Spleen (tissue), 7 donors: ENCODE measurements around the gene CHRNA4.

ENCODE experiments used
- POLR2AphosphoS5 ChIP-seq, 3 donors: sonication (generic); formaldehyde crosslinking; IDR thresholded peaks; one replicate each; pipeline ENCODE4 v1.5.1; 2017; ENCODE audit warnings: antibody characterized with exemption in 3 of 3
- TF ChIP-seq, protein P1 (sequence below), 11 experiments: fragments of 200-600 bp in 7 of 11; fragments of 450-650 bp in 4 of 11; sonication (generic) in 4 of 11; IDR thresholded peaks in 8 of 11; conservative IDR thresholded peaks in 3 of 11; 1 replicate in 7 of 11; 2 replicates in 4 of 11; pipeline versions ENCODE4 v1.4.0 to v1.8.0; 2016 to 2021; ENCODE audit warnings: antibody characterized with exemption in 11 of 11, inconsistent platforms in 4 of 11, mild to moderate bottlenecking in 1 of 11
- donor health status: DM: no; HTN: no; CAD: no; lungs with moderate emphysema.
- donor health status: DM: no; HTN: no; CAD: no.
- donor health status: DM: no; HTN: no; CAD: no.

DNA sequence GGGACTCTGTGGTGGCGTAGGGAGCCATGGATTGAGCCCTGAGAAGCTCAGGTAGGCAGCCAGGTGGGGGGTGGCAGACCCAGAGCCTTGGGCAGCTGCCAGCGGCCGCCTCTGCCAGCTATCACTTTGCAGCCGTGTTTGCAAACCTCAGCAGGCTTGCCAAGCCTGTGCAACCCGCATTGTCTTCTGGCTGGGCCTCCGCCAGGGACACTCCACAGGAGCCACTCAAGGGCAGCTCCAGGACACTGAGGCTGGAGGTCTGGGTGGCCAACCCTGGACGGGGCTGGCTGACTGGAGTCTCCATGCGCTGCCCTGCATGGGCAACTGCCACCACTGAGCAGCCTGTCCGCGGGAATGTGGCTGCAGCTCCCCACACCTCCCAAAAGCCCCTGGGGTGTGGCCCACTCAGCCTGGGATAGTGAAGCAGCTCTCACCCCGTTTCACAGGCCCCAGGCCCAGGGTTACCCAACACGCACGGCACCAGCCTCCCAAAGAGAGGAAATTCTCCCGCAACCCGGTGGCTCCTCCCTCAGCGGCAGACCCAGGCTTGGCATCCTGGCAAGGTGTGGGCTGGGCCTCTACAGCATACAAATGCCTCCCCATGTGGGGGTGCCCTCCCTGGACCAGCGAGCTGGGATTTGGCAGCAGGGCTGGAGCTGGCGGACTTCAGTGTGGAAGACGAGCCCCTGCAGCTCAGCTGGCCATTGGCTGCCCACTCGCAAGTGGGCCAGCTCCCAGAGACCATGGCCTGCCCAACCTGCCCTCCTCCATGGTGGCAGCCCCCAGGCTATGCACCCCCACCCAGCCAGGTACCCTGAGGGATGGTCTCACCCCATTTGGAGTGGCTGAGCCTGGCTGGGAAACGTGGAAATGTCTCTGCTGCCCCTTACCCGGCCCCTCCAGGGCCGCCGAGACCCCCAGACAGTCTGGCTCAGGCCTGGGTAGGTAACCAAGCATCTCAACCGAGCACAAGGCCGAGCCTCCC is 2.9 kb downstream of the CHRNA4 start:
- TF ChIP-seq, protein P1, sequence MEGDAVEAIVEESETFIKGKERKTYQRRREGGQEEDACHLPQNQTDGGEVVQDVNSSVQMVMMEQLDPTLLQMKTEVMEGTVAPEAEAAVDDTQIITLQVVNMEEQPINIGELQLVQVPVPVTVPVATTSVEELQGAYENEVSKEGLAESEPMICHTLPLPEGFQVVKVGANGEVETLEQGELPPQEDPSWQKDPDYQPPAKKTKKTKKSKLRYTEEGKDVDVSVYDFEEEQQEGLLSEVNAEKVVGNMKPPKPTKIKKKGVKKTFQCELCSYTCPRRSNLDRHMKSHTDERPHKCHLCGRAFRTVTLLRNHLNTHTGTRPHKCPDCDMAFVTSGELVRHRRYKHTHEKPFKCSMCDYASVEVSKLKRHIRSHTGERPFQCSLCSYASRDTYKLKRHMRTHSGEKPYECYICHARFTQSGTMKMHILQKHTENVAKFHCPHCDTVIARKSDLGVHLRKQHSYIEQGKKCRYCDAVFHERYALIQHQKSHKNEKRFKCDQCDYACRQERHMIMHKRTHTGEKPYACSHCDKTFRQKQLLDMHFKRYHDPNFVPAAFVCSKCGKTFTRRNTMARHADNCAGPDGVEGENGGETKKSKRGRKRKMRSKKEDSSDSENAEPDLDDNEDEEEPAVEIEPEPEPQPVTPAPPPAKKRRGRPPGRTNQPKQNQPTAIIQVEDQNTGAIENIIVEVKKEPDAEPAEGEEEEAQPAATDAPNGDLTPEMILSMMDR (IDR thresholded peaks at IDR 0.05 in 8 of 11, conservative IDR thresholded peaks at IDR 0.05 in 3 of 11), result no peak
- no peak for TF ChIP-seq POLR2AphosphoS5 (IDR thresholded peaks at IDR 0.05)
